ENCODE measurements around the gene HS6ST3.

Gene HS6ST3

GRCh38 chr13:96782186-96782585, 692.3 kb downstream of the HS6ST3 start:
- Histone ChIP-seq H3K27ac (peak overlapping the region; percentile 72 to 81), H3K9me3 (no peaks in the 10 kb centered on the region), H3K4me3 (no peak overlapping the region), H3K36me3 (no peaks in the 10 kb centered on the region), H3K4me1 (peaks cover 0 to 51% (median 25%) of the 10 kb centered on the region in 4 donors), H3K27me3 (no peaks in the 10 kb centered on the region)
- DNase-seq = no peak
- intact Hi-C loops (cut with DNase I; ENCODE audit: low total_unique reads) = no loop called here
- no peak for TF ChIP-seq CTCF (IDR thresholded peaks at IDR 0.05)

- Histone ChIP-seq H3K9me3 (no peaks in the 10 kb centered on the region), H3K27me3 (no peaks in the 10 kb centered on the region), H3K4me3 (no peak overlapping the region), H3K27ac (peak overlapping the region; percentile 72 to 81), H3K36me3 (no peaks in the 10 kb centered on the region), H3K4me1 (peaks cover 0 to 51% (median 25%) of the 10 kb centered on the region in 4 donors)
- no peak for DNase-seq
- intact Hi-C loops (cut with DNase I; ENCODE audit: low total_unique reads) = no loop called here
- TF ChIP-seq CTCF (IDR thresholded peaks at IDR 0.05) = no peak
These were observed 693.1 kb downstream of the HS6ST3 start for GRCh38 chr13:96783057-96783456.

DNA sequence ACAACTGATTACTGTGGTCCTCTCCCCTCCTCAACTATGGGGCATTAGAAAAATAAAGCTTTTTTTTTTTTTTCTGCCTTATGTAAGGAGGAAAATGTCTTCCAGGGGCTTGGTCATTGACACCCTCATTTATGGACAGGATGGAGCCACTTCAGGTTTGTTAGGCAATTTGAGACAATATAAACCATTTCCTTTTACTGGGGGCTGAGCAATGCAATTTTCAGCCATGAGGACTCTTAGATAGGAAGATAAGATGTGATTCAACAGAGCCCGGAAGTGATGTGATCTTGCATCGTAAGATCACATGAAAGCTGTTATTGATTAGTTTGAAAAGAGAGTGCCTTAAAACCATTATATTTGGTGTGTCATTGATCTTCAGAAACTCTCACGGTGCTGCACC, 693.6 kb downstream of the HS6ST3 start:
- TF ChIP-seq CTCF (IDR thresholded peaks at IDR 0.05) = no peak
- H3K9me3 ChIP-seq = no peaks in the 10 kb centered on the region
- H3K4me1 ChIP-seq = peaks cover 0 to 51% (median 25%) of the 10 kb centered on the region in 4 donors
- DNase-seq = no peak
- H3K4me3 ChIP-seq = no peak overlapping the region
- H3K27me3 ChIP-seq = no peaks in the 10 kb centered on the region
- intact Hi-C loops (cut with DNase I; ENCODE audit: low total_unique reads) = no loop called here
- H3K27ac ChIP-seq = peak overlapping the region; percentile 72 to 81
- no peaks in the 10 kb centered on the region for H3K36me3 ChIP-seq

DNA sequence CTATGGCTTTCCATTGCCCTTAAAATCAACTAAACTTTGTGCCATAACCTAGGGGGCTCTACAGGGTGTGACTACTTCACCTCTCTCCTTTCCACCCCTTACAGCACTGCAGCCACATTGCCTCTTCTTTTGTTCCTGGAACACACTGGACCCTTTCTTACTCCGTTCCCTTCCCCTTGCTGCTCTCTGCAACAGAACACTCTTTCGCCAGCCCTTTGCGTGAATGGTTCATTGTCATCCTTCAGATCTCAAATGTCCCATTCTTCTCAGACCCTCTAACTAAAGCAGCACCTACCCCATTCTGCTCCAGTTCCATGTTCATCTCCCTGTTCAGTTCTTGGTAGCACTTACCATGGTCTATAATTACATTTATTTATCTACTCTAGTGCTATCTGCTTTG, 696.1 kb downstream of the HS6ST3 start:
- DNase-seq = no peak
- no peak for TF ChIP-seq CTCF (IDR thresholded peaks at IDR 0.05)
- intact Hi-C loops (cut with DNase I; ENCODE audit: low total_unique reads) = no loop called here

DNA sequence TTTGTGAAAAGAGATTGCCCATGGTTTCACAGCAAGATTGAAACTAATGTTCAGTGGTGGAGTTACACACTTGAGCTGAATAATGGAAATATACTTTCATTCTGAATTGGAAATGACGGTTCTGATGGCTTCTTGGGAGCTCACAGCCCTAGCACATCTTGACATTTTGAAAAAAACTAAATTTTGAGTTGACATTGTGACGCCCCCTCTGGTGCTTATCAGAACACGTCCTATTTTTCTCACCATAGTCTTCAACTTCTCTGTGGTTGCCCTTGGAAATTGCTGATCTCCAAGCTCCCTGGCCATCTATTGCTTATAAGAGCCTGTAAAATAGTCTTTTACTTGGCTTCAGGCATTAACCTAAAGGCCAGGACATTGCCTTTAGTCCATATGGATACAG, 702.3 kb downstream of the HS6ST3 start:
- intact Hi-C loops (cut with DNase I; ENCODE audit: low total_unique reads) = no loop called here
- DNase-seq = no peak
- H3K36me3 ChIP-seq = no peaks in the 10 kb centered on the region

More for the DNA sequence above, 696.1 kb downstream of the HS6ST3 start:
- H3K27ac ChIP-seq = no peak overlapping the region
- no peaks in the 10 kb centered on the region for H3K9me3 ChIP-seq
- H3K36me3 ChIP-seq = no peaks in the 10 kb centered on the region
- H3K4me3 ChIP-seq = no peak overlapping the region
- H3K4me1 ChIP-seq = peaks cover 0 to 44% (median 16%) of the 10 kb centered on the region in 4 donors
- no peaks in the 10 kb centered on the region for H3K27me3 ChIP-seq

More for the DNA sequence above, 702.3 kb downstream of the HS6ST3 start:
- TF ChIP-seq CTCF (IDR thresholded peaks at IDR 0.05) = no peak
- no peak overlapping the region for H3K4me3 ChIP-seq
- no peaks in the 10 kb centered on the region for H3K9me3 ChIP-seq
- peaks cover 0 to 14% (median 0%) of the 10 kb centered on the region in 4 donors for H3K4me1 ChIP-seq
- no peak overlapping the region for H3K27ac ChIP-seq
- no peaks in the 10 kb centered on the region for H3K27me3 ChIP-seq

All from tibial artery (tissue), 4 donors.